HEK293 (cell line): ENCODE data around the gene SURF2.
"Not testable (repeated sequence)": the region's sequence is repeated elsewhere in the genome, so short reads cannot be mapped to it uniquely, and the experiment has no call there.

Experiments used
- CTCF ChIP-seq: fragments of 450-650 bp; formaldehyde crosslinking; IDR thresholded peaks from 2 replicates; pipeline ENCODE4 v1.5.1; 2016; ENCODE audit warnings: missing biosample characterization, missing genetic modification characterization
- GLI4 ChIP-seq: fragments of 450-650 bp; formaldehyde crosslinking; IDR thresholded peaks from 2 replicates; pipeline ENCODE4 v1.5.1; 2016; ENCODE audit warnings: missing biosample characterization, missing genetic modification characterization
- SP7 ChIP-seq: fragments of 450-650 bp; formaldehyde crosslinking; IDR thresholded peaks from 2 replicates; pipeline ENCODE4 v1.5.1; 2016; ENCODE audit warnings: missing biosample characterization, missing genetic modification characterization
- ZBTB17 ChIP-seq: fragments of 450-650 bp; formaldehyde crosslinking; IDR thresholded peaks from 2 replicates; pipeline ENCODE4 v1.5.1; 2016; ENCODE audit warnings: missing biosample characterization, missing genetic modification characterization
- ZNF121 ChIP-seq: fragments of 450-650 bp; formaldehyde crosslinking; IDR thresholded peaks from 2 replicates; pipeline ENCODE4 v1.5.1; 2016; ENCODE audit warnings: missing biosample characterization, missing genetic modification characterization
- ZNF449 ChIP-seq: fragments of 450-650 bp; formaldehyde crosslinking; IDR thresholded peaks from 2 replicates; pipeline ENCODE4 v1.5.1; 2017; ENCODE audit warnings: missing biosample characterization, mild to moderate bottlenecking, missing genetic modification characterization, moderate library complexity
- ZNF510 ChIP-seq: fragments of 450-650 bp; formaldehyde crosslinking; IDR thresholded peaks from 2 replicates; pipeline ENCODE4 v1.5.1; 2018; ENCODE audit warnings: mild to moderate bottlenecking, missing genetic modification characterization, missing biosample characterization; ENCODE audit not compliant: insufficient replicate concordance
- ZNF629 ChIP-seq: fragments of 450-650 bp; formaldehyde crosslinking; IDR thresholded peaks from 2 replicates; pipeline ENCODE4 v1.5.1; 2017; ENCODE audit warnings: missing biosample characterization, missing genetic modification characterization
- ZNF645 ChIP-seq: fragments of 450-650 bp; formaldehyde crosslinking; IDR thresholded peaks from 2 replicates; pipeline ENCODE4; 2016; ENCODE audit warnings: missing biosample characterization, missing genetic modification characterization
- ZNF701 ChIP-seq: fragments of 450-650 bp; formaldehyde crosslinking; IDR thresholded peaks from 2 replicates; pipeline ENCODE4 v1.5.1; 2016; ENCODE audit warnings: missing biosample characterization, missing genetic modification characterization
- ZXDB ChIP-seq: fragments of 450-650 bp; formaldehyde crosslinking; IDR thresholded peaks from 2 replicates; pipeline ENCODE4 v1.5.1; 2016; ENCODE audit warnings: missing biosample characterization, missing genetic modification characterization

- TF ChIP-seq ZNF121; GLI4 (tag by site-specific recombination); ZXDB (tag by site-specific recombination); CTCF; SP7; ZNF645 (tag by site-specific recombination); ZNF449; ZNF510; ZNF629 (tag by site-specific recombination); ZNF701: not testable (repeated sequence)
- peak; percentile 49 for TF ChIP-seq ZBTB17
Measured at GRCh38 chr9:133392308-133392707, 36.0 kb downstream of the SURF2 start.
